K562 (cell line): ENCODE measurements around the gene OSGEP. TPM values are rescaled to one million over a fixed set of nuclear protein-coding genes. Genes with fewer than 3 reads are reported as not detected.

ENCODE experiments used
- ARNT ChIP-seq, 2 experiments: fragments of 450-650 bp; IDR thresholded peaks; 2 replicates each; pipeline ENCODE4 v1.6.1; 2016; ENCODE audit warnings: mild to moderate bottlenecking in 1 of 2
- CBFA2T2 ChIP-seq: fragments of 450-650 bp; conservative IDR thresholded peaks from 2 replicates; pipeline ENCODE4 v1.6.1; 2017; ENCODE audit warnings: mild to moderate bottlenecking
- GTF2E2 ChIP-seq: fragments of 200-800 bp; sonication (Bioruptor generic); IDR thresholded peaks from 2 replicates; pipeline ENCODE4 v1.6.1; 2016; ENCODE audit warnings: missing genetic modification characterization, missing compliant biosample characterization
- HCFC1 ChIP-seq: IDR thresholded peaks from 2 replicates; pipeline ENCODE4 v1.6.1; 2012; ENCODE audit warnings: low read depth, low read length, improper control_type of control experiment
- MCM5 ChIP-seq: fragments of 450-650 bp; IDR thresholded peaks from 2 replicates; pipeline ENCODE4 v1.6.1; 2016; ENCODE audit warnings: low read depth
- MECOM ChIP-seq: fragments of 250-450 bp; sonication (Bioruptor Pico); IDR thresholded peaks from 2 replicates; pipeline ENCODE4 v1.8.0; 2022; ENCODE audit warnings: inconsistent platforms
- RREB1 ChIP-seq: fragments of 250-450 bp; sonication (Bioruptor Pico); IDR thresholded peaks from 2 replicates; pipeline ENCODE4 v1.4.0; 2020
- TGIF2 ChIP-seq: sonication (generic); formaldehyde crosslinking; IDR thresholded peaks from 2 replicates; pipeline ENCODE4 v1.8.1; 2022; ENCODE audit warnings: mild to moderate bottlenecking, missing genetic modification reagents, moderate library complexity
- polyA plus RNA-seq, 8 experiments: library from polyadenylated mRNA; depleted of rRNA in 4 of 8; stranded (reverse) in 5 of 8; unstranded in 3 of 8; fragments of >200 nt; fragmentation: Nextera tagmentation in 2 of 8; fragmentation: Illumina TruSeq in 1 of 8; extraction: Ambion mirVana in 2 of 8; extraction: Trizol in 1 of 8; gene quantifications; 2 replicates each; pipeline versions ENCODE4 v1.2.1 to v1.2.3, GENCODE V29; 2011 to 2014; ENCODE audit warnings: inconsistent platforms in 1 of 8, missing spikeins in 1 of 8
- total RNA-seq, 7 experiments: library from RNA; depleted of rRNA in 6 of 7; stranded (reverse); fragments of >200 nt in 6 of 7; fragmentation: Illumina TruSeq in 2 of 7; extraction: Trizol in 2 of 7; gene quantifications; 2 replicates each; pipeline versions ENCODE4 v1.2.1 to v1.2.3, GENCODE V29; 2011 to 2021; ENCODE audit warnings: low replicate concordance in 1 of 7

The OSGEP gene
- total and polyA plus RNA-seq, 9 of the 15 experiments (the other 6 are each of a cell fraction or from before 2014, with no cell fraction given): 32.1 to 59.2 (median 44.1) TPM

- 0 out of 2 replicates have a peak, but pooled peaks have one; percentile 56 for TF ChIP-seq RREB1 (CRISPR knock-in tag)
- TF ChIP-seq HCFC1: peak; percentile 54
- TF ChIP-seq TGIF2 (CRISPR knock-in tag): no peak
- TF ChIP-seq CBFA2T2: peak; percentile 99
- peak in 1 of 2 experiments; percentile 57; a peak in 1 of 4 replicates for TF ChIP-seq ARNT (IDR thresholded peaks at IDR 0.05)
- peak; percentile 88 for TF ChIP-seq GTF2E2 (tag)
- TF ChIP-seq MECOM (CRISPR knock-in tag): peak; percentile 13; the same call in 1 of the 2 replicates
- no peak for TF ChIP-seq MCM5
These were observed at the start of gene OSGEP, which contains the start of gene APEX1 (continued) for GRCh38 chr14:20454516-20455354.
